OCI-LY7 (cell line): Measurements from ENCODE around the gene FHDC1. TPM values are rescaled to one million over a fixed set of nuclear protein-coding genes. Genes with fewer than 3 reads are reported as not detected.

Experiments
- BruUV-seq: library from RNA; stranded (reverse); fragments of 400-500 nt; replicated peaks from 2 replicates; lab custom pipeline; 2021; lab: Mats Ljungman, UMichigan
- CTCF ChIA-PET: fragments of 300-600 bp; sonication (Branson Sonifier 250); formaldehyde crosslinking; loops from one replicate; lab custom pipeline; 2022; ENCODE audit warnings: antibody characterized with exemption; ENCODE audit not compliant: unreplicated experiment; lab: Charles Lee
- POLR2A ChIA-PET: fragments of 300-600 bp; sonication (Branson Sonifier 250); formaldehyde crosslinking; loops from one replicate; lab custom pipeline; 2022; ENCODE audit warnings: antibody characterized with exemption; lab: Charles Lee
- DNase-seq: peaks from one replicate; pipeline ENCODE4 v3.0.0-alpha.2; 2015; ENCODE audit warnings: low spot score
- H2AFZ ChIP-seq: fragments of 200-600 bp; sonication (generic), shearing (Covaris generic); 2 replicates; pipeline ENCODE4 v1.6.1; 2014; ENCODE audit warnings: mild to moderate bottlenecking, antibody characterized with exemption, low read length, moderate library complexity
- H3K27ac ChIP-seq: fragments of 200-600 bp; sonication (generic); 2 replicates; pipeline ENCODE4 v1.5.1; 2014; ENCODE audit warnings: mixed run types, low read depth, mild to moderate bottlenecking, moderate library complexity, low read length, inconsistent platforms; ENCODE audit not compliant: poor library complexity, severe bottlenecking
- H3K36me3 ChIP-seq: fragments of 200-600 bp; sonication (generic); 2 replicates; pipeline ENCODE4 v1.6.1; 2014; ENCODE audit warnings: mild to moderate bottlenecking, antibody characterized with exemption, low read length, moderate library complexity, mixed read lengths; ENCODE audit not compliant: insufficient read depth
- H3K4me1 ChIP-seq: fragments of 200-600 bp; sonication (generic); 2 replicates; pipeline ENCODE4 v1.5.1; 2014; ENCODE audit warnings: mild to moderate bottlenecking, low read length; ENCODE audit not compliant: insufficient read depth, poor library complexity, severe bottlenecking
- H3K4me2 ChIP-seq: fragments of 200-600 bp; sonication (generic); 2 replicates; pipeline ENCODE4 v1.6.1; 2014; ENCODE audit warnings: mild to moderate bottlenecking, low read length
- H3K4me3 ChIP-seq: fragments of 200-600 bp; sonication (generic); 2 replicates; pipeline ENCODE4 v1.5.1; 2014; ENCODE audit warnings: mild to moderate bottlenecking, low read depth, low read length; ENCODE audit not compliant: poor library complexity, severe bottlenecking
- H3K79me2 ChIP-seq: fragments of 200-600 bp; sonication (generic); 2 replicates; pipeline ENCODE4 v1.6.1; 2016; ENCODE audit warnings: low read depth, mild to moderate bottlenecking, low read length, moderate library complexity, mixed read lengths; ENCODE audit not compliant: insufficient read depth
- H3K9me2 ChIP-seq: fragments of 200-600 bp; sonication (generic); 2 replicates; pipeline ENCODE4 v1.6.1; 2016; ENCODE audit warnings: mild to moderate bottlenecking, low read length, mixed read lengths; ENCODE audit not compliant: insufficient read depth
- H3K9me3 ChIP-seq: fragments of 200-600 bp; sonication (generic); 2 replicates; pipeline ENCODE4 v1.6.1; 2014; ENCODE audit warnings: mild to moderate bottlenecking, mixed run types, low read length, mixed read lengths
- H4K20me1 ChIP-seq: fragments of 200-600 bp; sonication (generic); 2 replicates; pipeline ENCODE4 v1.6.1; 2014; ENCODE audit warnings: mild to moderate bottlenecking, antibody characterized with exemption, low read length, moderate library complexity, mixed read lengths; ENCODE audit not compliant: insufficient read depth
- EZH2phosphoT487 ChIP-seq: fragments of 200-600 bp; sonication (generic); IDR thresholded peaks from 2 replicates; pipeline ENCODE4 v1.6.1; 2018; ENCODE audit warnings: low read depth, borderline replicate concordance, mild to moderate bottlenecking, mixed run types, antibody characterized with exemption, low read length, moderate library complexity, mixed read lengths
- intact Hi-C: fragments of 100-400 bp; cut with micrococcal nuclease; formaldehyde crosslinking; loops from one replicate; pipeline ENCODE4 v1.10.0; 2022; ENCODE audit not compliant: unreplicated experiment
- total RNA-seq, 2 experiments: library from RNA; depleted of rRNA in 1 of 2; stranded (reverse); fragments of >200 nt in 1 of 2; shearing (Covaris generic) in 1 of 2; gene quantifications; 2 replicates each; pipeline ENCODE4 v1.2.3, GENCODE V29; 2014 to 2022
- TF ChIP-seq, protein P1 (sequence below): fragments of 200-600 bp; sonication (generic); conservative IDR thresholded peaks from 2 replicates; pipeline ENCODE4 v1.5.1; 2014; ENCODE audit warnings: mild to moderate bottlenecking, antibody characterized with exemption, low read length, moderate library complexity, mixed read lengths

The FHDC1 gene
- total RNA-seq, 2 experiments from 2014 or later, result 0.04 to 0.13 TPM

DNA sequence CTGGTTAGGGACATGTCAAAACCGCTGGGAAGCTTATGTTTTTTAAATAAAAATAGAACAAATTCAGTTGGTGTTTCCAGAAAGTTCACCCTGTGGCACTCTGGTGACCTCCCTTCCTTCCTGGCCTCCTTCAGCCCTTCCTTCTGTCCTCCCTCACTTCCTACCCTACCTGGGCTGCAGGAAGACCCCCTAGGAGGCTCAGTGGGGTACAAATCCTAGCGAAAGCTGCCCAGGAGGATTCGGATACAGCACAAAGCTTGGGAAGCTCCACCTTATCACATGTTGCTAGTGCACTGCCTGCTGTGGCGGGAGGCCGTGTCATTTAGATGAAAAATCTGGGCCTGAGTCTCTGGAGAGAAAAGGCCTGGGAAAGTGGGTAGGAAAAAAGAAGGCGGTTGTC is 60.5 kb downstream of the FHDC1 start:
- no peaks in the 10 kb centered on the region for H3K9me3 ChIP-seq
- H3K4me2 ChIP-seq, result no peak overlapping the region
- no TSS peak for BruUV-seq
- CTCF ChIA-PET, result no interaction called here
- H2AFZ ChIP-seq, result no peak overlapping the region
- H3K4me3 ChIP-seq, result no peak overlapping the region
- POLR2A ChIA-PET, result interaction anchor here (0.6 kb wide), 1 partner anchor 13 kb away, joined by 5 read pairs; no protein-coding TSS in a partner anchor
- intact Hi-C loops, result no loop called here
- H3K36me3 ChIP-seq, result no peaks in the 10 kb centered on the region
- no peaks in the 10 kb centered on the region for H3K79me2 ChIP-seq
- TF ChIP-seq EZH2phosphoT487, result no peak
- TF ChIP-seq, protein P1, sequence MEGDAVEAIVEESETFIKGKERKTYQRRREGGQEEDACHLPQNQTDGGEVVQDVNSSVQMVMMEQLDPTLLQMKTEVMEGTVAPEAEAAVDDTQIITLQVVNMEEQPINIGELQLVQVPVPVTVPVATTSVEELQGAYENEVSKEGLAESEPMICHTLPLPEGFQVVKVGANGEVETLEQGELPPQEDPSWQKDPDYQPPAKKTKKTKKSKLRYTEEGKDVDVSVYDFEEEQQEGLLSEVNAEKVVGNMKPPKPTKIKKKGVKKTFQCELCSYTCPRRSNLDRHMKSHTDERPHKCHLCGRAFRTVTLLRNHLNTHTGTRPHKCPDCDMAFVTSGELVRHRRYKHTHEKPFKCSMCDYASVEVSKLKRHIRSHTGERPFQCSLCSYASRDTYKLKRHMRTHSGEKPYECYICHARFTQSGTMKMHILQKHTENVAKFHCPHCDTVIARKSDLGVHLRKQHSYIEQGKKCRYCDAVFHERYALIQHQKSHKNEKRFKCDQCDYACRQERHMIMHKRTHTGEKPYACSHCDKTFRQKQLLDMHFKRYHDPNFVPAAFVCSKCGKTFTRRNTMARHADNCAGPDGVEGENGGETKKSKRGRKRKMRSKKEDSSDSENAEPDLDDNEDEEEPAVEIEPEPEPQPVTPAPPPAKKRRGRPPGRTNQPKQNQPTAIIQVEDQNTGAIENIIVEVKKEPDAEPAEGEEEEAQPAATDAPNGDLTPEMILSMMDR, result no peak
- no peak for DNase-seq
- H3K4me1 ChIP-seq, result no peaks in the 10 kb centered on the region
- H4K20me1 ChIP-seq, result no peaks in the 10 kb centered on the region
- no peak overlapping the region for H3K27ac ChIP-seq
- no peaks in the 10 kb centered on the region for H3K9me2 ChIP-seq

DNA sequence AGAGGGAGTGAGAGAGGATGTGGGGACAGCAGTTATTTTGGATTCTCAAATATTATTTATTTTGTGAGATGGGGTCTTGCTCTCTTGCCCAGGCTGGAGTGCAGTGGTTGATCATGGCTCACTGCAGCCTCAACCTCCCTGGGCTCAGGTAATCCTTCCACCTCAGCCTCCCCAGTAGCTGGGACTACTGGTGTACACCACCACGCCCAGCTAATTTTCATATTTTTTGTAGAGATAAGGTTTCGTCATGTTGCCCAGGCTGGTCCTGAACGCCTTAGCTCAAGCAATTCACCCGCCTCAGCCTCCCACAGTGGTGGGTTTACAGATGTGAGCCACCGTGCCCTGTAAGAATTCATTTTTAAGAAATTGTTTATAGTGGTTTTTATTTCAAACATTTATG is 61.2 kb downstream of the FHDC1 start:
- no peak overlapping the region for H3K27ac ChIP-seq
- CTCF ChIA-PET, result no interaction called here
- H3K79me2 ChIP-seq, result no peaks in the 10 kb centered on the region
- BruUV-seq, result no TSS peak
- intact Hi-C loops, result no loop called here
- no peaks in the 10 kb centered on the region for H3K4me1 ChIP-seq
- H3K4me2 ChIP-seq, result no peak overlapping the region
- no peaks in the 10 kb centered on the region for H4K20me1 ChIP-seq
- no peaks in the 10 kb centered on the region for H3K9me3 ChIP-seq
- POLR2A ChIA-PET, result no interaction called here
- H2AFZ ChIP-seq, result no peak overlapping the region
- no peak for DNase-seq
- H3K4me3 ChIP-seq, result no peak overlapping the region
- TF ChIP-seq, protein P1, result no peak
- TF ChIP-seq EZH2phosphoT487, result no peak
- H3K36me3 ChIP-seq, result no peaks in the 10 kb centered on the region
- H3K9me2 ChIP-seq, result no peaks in the 10 kb centered on the region

DNA sequence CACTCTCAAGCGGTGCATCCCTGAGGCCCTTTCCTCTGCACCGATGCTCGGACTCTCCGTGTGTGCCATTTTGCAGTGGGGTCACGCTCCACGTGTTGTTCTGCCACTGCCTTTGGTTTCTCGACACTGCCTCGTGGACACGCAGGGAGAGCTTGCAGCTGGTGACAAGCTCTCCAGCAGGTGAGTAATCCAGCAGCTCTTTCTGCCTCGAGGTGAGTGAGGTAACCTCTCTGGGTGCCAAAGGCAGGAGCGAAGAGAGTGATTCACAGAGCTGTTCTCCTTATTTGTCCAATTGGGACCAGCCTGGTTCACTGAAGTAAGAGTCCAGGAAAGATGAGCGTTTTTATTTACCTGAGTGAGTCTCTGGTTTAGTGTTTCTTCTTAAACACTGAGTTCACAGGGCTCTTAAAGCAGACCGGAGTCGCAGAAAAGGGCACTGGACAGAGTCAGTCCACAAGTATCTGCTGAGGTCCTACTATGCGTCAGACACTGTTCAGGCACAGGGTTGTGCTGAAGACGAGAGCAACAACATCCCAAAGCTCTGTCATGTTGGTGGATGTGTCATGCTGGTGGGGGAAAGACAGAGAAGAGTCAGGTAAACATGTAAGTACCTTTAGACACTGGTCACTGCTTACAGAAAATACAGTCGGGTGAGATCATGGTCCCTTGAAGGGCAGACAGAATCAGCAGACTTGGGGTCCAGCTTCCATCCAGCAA is 61.8 kb downstream of the FHDC1 start:
- no peaks in the 10 kb centered on the region for H3K79me2 ChIP-seq
- no peaks in the 10 kb centered on the region for H3K36me3 ChIP-seq
- H3K9me3 ChIP-seq, result no peaks in the 10 kb centered on the region
- no peaks in the 10 kb centered on the region for H3K9me2 ChIP-seq
- no peaks in the 10 kb centered on the region for H3K4me1 ChIP-seq
- no peak overlapping the region for H3K4me3 ChIP-seq
- DNase-seq, result no peak
- H4K20me1 ChIP-seq, result no peaks in the 10 kb centered on the region
- H3K27ac ChIP-seq, result no peak overlapping the region
- no peak overlapping the region for H3K4me2 ChIP-seq
- ChIA-PET CTCF (no interaction called here), POLR2A (no interaction called here)
- H2AFZ ChIP-seq, result no peak overlapping the region
- BruUV-seq, result no TSS peak
- intact Hi-C loops, result no loop called here
- TF ChIP-seq EZH2phosphoT487, result no peak
- TF ChIP-seq, protein P1, result no peak
